Measurements from ENCODE around the gene ARID1B.
A peak's percentile ranks its signal among the peaks of the same experiment; 100 is the strongest.

ARID1B gene

DNA sequence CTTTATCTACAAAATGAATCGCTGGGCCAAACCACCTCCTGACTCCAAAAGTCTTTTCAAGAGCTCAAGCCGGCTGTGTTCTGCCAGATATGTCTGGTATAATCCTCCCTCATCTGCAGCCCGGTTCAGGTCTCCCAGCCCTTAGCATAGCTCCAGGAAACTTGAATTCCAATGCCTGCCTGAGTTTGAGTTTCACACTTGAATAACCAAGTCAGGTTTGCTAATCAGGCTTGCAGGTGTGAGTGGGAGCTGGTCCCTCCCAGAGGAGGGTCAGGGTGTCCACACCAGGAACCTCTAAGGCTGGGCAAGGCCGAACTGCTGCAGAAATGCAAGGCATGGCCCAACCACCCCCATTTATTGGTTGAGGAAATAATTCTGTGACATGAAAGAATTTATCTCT lies 449.6 kb downstream of the ARID1B start:
- ATAC-seq (no peak), DNase-seq (no peak)

DNA sequence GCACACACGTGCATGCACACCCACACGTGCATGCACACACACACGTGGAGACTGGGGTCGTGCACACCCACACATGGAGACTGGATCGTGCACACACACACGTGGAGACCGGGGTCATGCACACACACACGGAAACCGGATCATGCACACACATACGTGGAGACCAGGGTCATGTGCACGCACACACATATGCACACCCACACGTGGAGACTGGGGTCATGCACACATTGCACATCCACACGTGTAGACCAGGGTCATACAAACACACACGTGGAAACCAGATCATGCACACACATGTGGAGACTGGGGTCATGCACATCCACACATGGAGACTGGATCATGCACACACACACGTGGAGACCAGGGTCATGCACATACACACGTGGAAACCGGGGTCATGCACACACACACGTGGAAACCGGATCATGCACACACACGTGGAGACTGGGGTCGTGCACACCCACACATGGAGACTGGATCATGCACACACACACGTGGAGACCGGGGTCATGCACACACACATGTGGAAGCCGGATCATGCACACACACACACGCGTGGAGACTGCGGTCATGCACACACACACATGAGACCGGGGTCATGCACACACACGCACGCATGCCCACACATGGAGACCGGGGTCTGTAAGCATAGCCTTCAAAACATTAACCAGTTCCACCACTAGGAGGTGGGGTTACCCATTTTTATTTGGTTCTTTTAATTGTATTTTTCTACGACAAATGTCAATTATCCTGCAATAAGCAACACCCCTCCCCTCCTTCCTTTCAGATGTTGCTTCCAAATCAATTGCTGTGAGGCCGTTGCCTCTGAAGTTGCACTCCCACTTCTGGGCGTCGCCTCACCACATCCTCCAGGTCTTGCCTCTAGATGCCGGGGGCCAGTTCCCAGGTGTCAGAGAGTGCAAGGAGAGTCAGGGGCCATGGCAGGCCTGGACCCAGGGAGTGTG lies 450.3 kb downstream of the ARID1B start:
- no peak for ATAC-seq
- DNase-seq, result no peak

DNA sequence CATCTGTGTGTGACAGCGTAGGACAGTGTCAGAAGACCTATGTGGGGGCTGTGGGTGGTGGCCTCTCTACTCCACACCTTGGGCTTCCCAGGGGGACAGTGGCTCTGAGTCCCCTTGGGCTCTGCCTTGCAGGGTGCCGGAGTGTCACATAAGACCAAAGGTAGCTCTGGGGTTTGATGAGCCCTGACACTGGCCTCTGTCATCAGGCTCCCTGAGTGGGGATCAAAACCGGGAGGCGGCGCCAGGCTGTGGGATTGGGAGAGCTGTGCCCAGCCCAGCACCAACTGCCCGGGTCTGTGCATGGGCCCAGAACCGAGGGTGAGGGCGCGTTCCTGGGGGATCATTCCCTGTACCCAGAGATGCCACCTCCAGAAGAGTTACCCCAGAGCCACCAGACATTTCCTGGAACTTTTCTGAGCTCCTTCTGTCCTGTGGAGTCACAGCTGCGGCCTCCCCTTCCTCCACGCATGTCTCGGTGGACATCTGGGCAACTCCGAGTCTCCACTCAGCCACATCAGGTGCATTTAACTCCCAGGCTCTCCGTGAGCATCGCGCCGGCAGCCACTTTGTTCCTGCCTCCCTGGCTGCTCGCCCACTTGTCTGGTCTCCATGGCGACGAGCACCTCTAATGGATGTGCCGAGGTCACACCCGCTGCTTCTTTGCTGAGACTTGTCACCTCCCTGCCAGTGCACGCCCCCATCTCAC lies 451.4 kb downstream of the ARID1B start:
- no peak for ATAC-seq
- DNase-seq, result no peak

DNA sequence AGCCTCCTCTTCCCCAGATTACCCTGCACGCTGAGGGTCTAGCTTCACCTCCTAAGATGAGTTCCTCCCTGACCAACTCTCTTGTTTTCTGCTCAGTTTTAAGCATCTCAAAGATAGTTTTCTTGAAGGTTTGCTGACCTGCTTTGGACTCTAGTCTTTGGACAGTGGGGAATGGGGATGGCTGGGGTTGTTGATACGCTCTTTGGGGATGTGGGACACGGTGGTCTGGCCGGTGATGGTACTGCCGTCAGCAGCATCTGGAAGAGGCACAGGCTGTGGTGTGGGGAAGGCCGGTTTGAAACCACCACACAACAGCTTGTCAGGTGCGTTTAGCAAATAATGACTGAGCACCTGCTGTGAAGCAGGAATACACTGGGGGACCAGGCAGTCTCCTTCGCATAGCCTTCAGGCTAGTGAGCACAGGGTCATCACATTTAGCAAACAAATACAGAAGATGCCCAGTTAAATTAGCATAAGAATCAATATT lies 452.0 kb downstream of the ARID1B start:
- ATAC-seq, result no peak
- DNase-seq, result no peak

DNA sequence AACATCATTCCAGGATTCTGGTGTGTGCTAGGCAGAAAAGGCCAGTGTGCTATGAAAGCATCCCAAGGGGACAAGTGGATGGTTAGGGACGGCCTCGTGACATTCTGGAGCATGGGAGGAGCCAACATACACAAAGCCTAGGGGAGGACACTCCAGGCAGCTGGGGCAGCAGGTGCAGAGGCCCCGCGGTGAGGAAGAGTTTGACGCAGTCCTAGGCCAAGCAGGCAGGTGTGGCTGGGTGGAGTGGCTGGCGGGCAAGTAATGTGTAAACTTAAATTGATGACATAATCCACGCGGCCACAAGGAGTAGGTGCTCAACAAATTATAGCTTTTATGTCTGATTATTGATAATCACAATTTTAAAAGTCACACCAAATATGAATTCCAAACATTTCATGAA lies 452.5 kb downstream of the ARID1B start:
- ATAC-seq, result no peak
- no peak for DNase-seq

DNA sequence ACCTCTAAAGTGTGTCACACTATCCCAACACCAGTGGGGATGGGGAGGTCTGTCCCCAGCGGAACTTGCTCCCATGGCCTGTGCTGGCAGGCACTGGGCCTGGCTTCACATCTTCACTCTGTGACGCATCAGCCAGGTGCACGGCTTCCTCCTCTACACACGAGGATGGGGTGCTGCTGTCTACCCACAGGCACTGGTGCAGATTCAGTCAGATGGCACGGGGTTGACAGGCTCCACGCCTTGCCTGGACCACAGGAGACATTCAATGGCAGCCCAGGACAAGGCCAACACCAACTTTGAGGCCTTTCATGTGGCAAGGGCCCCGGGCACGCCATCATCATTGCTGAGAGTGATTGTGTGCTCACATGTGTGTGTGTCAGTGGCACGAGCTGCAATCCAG lies 453.7 kb downstream of the ARID1B start:
- DNase-seq (no peak), ATAC-seq (no peak)

DNA sequence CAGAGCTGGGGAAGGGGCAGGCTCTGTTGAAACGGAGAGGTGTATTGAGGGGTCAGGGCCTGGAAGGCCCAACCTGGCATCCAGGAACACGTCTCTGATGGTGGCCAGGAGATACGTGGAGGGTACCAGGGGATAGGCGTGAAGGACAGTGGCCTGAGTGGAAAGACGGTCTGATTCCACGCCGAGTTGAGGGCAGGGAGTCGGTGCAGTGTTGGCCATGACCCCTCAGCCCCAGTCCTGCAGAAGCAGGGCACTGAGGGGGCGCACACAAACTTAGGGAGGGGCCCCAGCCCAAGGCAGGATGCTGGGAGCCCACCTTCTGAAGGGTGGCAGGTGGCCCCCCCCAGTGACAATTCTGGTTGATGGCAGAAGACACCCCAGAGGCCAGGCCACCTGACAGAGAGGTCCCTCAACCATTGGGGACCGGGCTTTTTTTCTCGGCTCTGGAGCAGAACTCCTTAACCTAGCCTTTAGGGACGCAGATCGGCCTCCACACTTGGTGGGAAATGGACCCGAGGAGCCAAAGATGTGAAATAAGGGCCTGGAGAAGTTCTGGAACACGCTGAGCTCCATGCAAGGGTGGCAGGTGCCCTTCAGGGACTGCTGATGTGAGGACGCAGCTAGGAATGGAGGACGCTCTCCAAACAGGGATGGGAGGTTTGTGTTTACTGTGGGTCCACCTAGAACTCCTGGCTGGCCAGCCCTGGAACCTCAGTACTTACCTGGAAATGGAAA lies 455.1 kb downstream of the ARID1B start:
- DNase-seq, result no peak
- ATAC-seq, result no peak

DNA sequence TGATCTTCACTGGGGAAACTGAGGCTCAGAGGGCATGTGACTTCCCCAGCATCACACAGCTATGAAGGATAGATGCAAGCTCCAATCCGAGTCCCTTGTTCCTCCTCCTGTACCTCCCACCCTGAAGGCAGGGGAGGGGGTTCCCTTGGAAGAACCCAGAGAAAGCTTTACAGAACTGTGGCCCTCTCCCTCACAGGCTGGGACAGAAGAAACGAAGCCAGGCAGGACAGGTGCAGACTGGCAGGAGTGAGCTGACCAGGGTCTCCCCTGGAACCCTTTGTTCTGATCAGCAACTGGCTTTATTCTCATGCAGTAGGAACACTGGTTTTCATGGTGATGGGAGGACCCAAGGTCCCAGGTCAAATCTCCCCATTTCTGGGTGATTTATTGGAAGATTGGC lies 456.0 kb downstream of the ARID1B start:
- DNase-seq (no peak), ATAC-seq (no peak)

DNA sequence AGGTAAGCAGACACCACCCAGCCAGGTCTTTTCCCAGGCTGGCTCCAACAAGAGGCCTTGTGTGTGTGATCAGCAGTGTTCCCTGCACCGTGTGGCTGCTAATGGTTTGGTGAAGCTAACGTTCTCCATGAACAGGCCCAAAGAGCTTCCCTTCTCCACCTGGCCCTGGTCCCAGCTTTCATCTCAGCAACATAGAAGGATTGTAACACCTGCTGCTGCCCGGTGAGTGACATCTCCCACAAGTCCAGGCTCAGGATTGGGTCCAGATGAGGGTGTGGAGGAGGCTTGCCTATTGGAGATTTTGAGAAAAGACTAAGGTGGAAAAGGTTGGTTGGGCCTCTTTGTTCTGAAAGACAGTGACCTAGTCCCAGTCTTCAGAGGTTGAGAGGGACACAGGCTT lies 456.5 kb downstream of the ARID1B start:
- DNase-seq, result no peak
- no peak for ATAC-seq

DNA sequence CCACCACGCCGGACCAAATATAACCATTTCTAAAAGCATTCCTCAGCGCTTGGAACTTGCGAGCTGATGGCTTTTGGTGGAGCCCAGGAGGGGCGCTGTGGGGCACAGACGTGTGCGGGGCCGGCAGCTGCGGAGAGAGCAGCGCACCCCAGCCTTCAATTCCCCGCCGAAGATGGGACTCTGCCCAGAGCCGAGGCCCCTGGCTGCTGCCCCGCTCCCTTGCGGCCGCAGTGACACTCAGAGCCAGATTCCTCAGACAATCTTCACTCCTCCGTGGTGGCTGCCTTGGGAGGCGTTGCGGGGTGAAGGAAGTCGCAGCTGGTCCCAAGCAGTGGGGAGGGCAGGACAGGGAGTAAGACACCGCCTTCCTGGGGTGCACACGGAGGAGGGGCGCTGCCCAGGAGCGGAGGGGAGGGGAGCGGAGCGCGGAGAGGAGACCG lies 458.4 kb downstream of the ARID1B start:
- peak; percentile 78 for ATAC-seq
- peak; percentile 60 for DNase-seq

DNA sequence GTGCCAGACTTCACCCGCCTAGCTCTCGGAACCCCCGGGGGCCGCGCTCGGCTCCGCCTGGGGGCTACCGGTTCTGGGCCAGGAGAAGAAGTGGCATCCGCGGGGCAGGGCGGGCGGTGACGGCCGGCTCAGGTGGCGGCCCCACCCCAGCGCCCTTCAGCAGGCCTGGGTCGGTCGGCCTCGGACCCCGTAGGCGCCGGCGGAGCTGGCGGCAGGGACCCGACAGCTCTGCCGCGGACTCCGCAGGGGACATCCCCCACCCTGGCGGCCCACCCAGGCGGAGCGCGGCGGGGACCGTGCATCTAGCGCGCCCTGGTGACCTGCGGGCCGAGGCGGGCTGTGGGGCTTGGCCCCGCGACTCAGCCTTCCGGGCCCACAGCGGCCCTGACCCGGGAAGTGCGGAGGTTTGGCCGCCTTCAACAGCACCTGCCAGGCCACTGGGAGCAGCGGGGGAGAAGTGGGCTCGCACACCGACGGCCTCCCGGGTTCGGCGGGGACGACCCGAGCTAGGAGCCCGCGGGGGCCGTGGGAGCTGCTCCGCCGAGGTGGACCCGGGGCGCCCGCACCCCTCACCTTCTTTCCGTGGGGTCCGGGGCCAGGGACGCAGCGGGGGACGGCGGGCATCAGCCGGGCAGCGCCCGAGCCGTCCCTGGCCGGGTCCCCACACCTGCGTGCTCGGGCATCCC lies 459.0 kb downstream of the ARID1B start:
- peak; percentile 37 for ATAC-seq
- peak; percentile 30 for DNase-seq

DNA sequence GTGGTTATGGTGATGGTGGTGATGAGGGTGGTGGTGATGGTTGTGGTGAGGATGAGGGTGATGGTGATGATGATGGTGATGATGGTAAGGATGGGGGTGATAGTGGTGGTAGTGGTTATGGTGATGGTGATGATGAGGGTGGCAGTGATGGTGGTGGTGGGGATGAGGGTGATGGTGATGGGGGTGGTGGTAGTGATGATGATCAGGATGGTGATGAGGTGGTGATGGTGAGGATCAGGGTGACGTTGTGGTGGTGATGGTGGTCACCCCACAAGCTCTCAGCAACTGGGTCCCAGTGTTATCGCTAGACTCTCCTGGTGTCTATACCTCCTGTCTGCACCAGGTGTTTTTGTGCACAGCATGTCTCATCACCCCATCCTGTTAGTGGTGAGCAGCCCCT lies 461.2 kb downstream of the ARID1B start:
- DNase-seq (no peak), ATAC-seq (no peak)

DNA sequence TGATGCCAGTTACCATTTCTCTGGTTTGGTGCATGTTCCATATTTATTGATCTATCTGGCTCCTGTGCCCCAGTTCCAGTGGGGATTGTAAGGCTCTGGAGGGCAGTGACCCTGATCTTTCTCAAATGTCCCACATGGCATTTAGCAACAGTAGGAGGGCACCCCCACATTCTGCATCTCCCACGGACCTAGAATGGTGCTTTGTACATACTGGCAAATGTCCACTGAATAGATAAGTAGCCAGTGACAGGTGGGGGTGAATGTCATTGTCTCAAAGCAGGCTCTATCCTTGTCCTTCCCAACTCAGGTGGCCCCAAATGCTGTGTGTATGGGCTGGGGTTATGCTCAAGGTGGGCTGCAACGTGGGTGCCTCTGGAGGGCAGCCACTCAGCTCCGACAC lies 462.0 kb downstream of the ARID1B start:
- DNase-seq, result no peak
- ATAC-seq, result no peak

DNA sequence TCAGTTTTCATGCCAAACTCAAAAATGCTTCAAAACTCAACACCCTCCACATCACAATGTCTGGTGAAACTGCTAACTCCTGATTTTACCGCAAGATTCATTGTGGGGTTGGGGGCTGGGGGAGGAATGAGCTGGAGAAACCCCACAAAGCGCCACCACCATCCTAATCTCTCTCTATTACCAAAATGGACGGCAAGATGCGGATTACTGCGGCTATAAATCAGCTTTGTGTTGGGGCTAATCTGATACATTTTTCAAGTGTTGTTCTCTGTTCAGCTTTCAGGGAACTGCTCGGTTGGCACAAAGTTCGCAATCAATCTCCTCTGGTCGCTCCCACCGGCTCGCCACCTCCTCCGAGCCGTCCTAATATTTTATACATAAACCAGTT lies 462.5 kb downstream of the ARID1B start:
- ATAC-seq, result no peak
- no peak for DNase-seq

DNA sequence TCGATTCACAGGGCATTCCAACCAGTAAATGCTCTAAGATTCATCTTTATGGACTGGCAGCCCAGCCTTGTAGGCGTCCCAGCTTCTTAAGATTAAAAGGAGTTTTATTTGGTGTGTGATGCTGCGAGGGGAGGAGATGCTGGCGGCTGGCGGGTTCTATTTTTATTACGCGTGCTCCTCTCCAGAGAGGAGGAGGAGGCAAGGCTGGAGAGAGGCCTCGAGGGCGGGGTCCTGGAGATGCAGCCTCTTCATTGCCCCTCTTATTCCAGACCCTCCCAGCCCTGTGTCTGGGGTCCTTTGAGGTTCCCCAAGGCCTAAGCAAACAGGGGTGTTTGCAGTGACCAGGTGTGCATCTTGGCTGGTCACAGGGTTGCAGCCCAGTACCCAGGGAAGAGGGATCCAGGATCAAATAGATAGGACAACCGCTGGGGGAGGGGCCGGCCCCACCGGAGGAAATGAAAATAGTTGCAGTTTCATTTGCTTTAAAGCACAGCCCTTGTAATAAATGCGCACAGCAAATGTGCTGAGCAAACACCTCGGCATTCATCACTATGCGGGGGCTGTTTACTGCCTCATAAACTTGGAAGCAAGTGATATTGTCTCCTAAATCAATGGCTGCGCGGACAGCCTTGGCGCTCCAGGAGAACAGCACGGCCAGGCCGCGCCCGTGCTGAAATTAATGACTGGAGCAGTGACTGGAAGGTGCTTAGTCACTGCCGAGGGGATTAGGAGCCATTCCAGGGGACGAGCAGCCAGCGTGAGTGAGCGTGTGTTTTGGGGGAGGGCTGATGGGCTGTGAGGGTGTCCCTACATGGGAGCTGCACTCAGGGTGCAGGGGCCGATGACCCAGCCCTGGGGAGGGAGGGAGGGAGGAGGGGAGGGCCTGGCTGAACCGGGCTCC lies 463.1 kb downstream of the ARID1B start:
- ATAC-seq (no peak), DNase-seq (no peak)

DNA sequence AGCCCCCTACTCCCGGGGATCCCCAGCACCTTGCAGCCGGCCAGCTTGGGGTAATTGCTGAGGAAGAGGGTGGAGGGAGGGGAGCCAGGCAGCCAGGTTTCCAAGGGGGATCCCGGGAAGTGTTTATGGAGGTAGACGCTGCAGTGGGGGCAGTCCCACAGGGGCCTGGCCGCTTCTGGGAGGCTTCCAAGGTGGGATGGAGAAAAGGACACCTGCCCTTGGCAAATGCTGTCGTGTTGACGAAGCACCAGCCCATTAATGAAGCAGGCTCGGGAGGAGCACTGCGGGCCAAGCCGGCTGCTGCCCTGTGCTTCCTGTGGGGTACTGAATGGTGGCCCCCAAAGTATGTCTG lies 463.8 kb downstream of the ARID1B start:
- DNase-seq (no peak), ATAC-seq (no peak)

DNA sequence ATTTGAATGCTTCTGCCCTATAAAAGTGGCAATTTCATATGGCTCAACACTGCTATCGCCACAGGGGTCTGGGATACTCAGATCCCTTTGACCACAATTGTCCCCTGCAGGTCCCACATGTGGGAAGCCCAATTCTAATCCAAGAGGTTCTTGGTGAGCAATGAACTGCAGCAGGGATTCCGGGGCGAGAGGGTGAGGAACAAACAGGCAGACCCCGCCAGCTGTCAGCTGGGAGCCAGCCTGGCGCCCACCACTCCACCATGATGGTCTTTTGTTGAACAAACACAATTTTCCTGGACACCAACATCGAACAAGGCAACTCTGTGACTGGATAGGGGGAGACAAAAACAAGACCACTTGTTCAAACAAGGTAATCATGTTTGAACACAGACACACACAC lies 465.6 kb downstream of the ARID1B start:
- ATAC-seq, result no peak
- DNase-seq, result no peak

DNA sequence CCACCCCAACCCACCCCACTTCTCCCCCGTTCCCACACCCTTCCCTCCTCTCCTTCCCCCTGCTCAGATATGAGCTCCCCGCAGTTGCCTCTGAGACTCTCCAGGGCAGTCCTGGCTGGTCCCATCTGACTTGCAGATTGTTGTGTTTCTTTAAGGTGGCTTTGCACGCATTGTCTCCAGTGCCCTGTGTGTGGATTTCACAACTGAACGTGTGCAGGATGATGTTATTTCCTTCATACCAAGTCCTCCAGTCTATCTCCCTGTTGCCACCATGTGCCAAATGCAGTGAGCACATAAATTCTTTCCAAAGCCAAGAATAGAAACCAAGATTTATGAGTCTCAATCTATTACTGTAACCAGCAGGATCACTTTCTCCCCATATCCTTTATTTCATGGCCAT lies 467.0 kb downstream of the ARID1B start:
- DNase-seq (no peak), ATAC-seq (no peak)

DNA sequence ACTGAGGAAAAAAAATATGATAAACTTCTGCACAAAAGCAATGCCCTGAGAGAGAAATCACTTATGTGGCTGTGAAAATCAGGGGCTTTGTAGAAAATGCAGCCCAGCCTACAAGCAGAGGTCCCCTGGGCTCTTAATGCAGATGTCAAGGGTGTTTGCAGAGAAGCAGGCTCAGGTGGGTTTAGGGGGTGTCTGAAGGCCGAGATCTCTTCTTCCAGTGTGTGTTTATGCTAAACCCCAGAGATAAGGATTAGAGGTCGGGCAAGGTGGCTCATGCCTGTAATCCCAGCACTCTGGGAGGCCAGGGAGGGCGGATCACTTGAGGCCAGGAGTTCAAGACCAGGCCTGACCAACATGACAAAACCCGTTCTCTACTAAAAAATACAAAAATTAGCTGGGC lies 467.6 kb downstream of the ARID1B start:
- ATAC-seq (no peak), DNase-seq (no peak)

DNA sequence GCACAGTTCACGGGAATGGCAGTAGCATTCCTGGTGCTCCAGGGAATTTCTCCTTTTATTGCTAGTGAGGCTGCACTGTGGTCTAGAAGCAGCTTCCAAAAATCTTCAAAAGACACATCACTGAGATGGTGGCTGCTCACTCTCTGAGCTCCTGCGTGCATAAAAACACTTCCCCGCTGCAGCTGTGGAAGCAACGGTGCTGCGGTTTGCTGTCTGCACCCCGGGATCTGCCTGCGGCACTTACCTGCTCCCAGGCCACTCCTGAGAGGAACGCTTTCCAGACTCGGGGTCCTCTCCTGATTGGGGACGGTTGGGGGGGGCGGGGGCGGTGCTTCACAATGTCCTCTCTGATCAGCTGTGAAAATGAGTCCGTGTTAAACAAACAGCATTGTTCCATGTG lies 468.3 kb downstream of the ARID1B start:
- ATAC-seq (no peak), DNase-seq (no peak)

DNA sequence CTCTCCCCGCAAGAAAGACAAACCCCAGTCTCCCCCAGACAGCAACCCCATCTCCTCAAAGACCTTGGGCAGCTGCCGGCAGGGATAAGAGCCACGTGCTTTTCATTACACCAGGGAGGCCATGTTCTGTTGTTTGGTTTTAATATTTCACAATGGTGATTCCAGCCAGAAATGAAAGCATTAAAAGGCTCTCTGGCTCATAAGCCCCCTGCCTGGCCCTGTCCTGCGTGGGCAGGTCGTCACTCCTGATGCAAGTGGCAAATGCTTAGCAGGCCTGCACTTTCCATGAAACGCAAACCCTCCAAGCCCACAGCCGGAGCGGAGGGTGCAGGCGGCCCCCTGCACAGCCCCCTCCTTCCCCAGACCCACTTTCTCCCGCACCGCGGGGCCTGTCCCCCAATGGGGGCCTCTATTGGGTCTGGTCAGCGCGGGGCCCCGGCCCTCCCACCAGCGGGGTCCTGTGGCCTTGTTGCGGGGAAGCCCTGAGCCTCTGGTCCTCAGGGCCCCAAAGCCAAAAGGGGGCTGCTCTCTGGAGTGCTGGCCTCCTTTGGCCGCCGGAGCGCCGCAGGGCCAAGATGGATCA lies 469.0 kb downstream of the ARID1B start:
- no peak for ATAC-seq
- DNase-seq, result no peak
